Gastrocnemius medialis (tissue), 4 donors: ENCODE measurements around the gene WDR62.

ENCODE experiments used
- POLR2A ChIP-seq, 2 donors: fragments of 450-650 bp; IDR thresholded peaks; one replicate each; pipeline ENCODE4 v1.6.1; 2017; ENCODE audit warnings: antibody characterized with exemption in 2 of 2, mild to moderate bottlenecking in 2 of 2, moderate library complexity in 2 of 2
- TF ChIP-seq, protein P1 (sequence below), 5 experiments: fragments of 450-650 bp in 3 of 5; fragments of 200-600 bp in 2 of 5; sonication (generic) in 2 of 5; IDR thresholded peaks in 4 of 5; conservative IDR thresholded peaks in 1 of 5; 1 replicate in 4 of 5; 2 replicates in 1 of 5; pipeline ENCODE4 v1.5.1; 2016 to 2019; ENCODE audit warnings: antibody characterized with exemption in 5 of 5, mild to moderate bottlenecking in 3 of 5, moderate library complexity in 3 of 5

DNA sequence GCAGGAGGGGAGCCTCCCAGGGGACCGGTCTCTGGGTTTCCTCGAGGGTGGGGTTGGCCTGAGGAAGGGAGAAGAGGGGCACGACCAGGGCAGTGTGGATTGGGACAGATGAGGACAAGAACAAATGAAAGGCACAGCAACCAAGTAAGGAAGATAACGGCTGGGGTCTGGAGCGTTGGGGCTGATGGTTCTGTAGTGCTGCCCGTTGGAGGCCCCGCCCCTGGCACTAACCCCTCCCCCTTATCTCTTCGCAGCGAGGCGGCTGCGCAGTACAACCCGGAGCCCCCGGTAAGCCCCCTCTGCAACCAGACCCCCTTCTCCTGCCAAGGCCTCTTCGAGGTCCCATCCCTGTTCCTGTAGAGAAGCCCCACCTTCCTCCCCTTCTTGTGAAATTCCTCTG lies 87.3 kb downstream of the WDR62 start:
- TF ChIP-seq POLR2A (IDR thresholded peaks at IDR 0.05) = no peak
- TF ChIP-seq, protein P1, sequence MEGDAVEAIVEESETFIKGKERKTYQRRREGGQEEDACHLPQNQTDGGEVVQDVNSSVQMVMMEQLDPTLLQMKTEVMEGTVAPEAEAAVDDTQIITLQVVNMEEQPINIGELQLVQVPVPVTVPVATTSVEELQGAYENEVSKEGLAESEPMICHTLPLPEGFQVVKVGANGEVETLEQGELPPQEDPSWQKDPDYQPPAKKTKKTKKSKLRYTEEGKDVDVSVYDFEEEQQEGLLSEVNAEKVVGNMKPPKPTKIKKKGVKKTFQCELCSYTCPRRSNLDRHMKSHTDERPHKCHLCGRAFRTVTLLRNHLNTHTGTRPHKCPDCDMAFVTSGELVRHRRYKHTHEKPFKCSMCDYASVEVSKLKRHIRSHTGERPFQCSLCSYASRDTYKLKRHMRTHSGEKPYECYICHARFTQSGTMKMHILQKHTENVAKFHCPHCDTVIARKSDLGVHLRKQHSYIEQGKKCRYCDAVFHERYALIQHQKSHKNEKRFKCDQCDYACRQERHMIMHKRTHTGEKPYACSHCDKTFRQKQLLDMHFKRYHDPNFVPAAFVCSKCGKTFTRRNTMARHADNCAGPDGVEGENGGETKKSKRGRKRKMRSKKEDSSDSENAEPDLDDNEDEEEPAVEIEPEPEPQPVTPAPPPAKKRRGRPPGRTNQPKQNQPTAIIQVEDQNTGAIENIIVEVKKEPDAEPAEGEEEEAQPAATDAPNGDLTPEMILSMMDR (IDR thresholded peaks at IDR 0.05 in 4 of 5, conservative IDR thresholded peaks at IDR 0.05 in 1 of 5) = no peak
